Measurements from ENCODE around the gene ITPR2.

- TF ChIP-seq CTCF (IDR thresholded peaks at IDR 0.05): no peak
- no peak for TF ChIP-seq EP300 (IDR thresholded peaks at IDR 0.05)
Measured at GRCh38 chr12:26723379-26724308, 109.3 kb downstream of the ITPR2 start.

Measured in tibial nerve (tissue), 4 donors.